Mesodermal cell (in vitro differentiated cells): ENCODE measurements around the gene TPD52L1.

Source experiments
- H3K27ac ChIP-seq: 2 replicates; pipeline ENCODE4 v1.7.0; 2013; ENCODE audit warnings: mild to moderate bottlenecking, low read depth, low read length, moderate library complexity; ENCODE audit not compliant: severe bottlenecking
- H3K36me3 ChIP-seq: 2 replicates; pipeline ENCODE4 v1.7.1; 2013; ENCODE audit warnings: mild to moderate bottlenecking, low read length, moderate library complexity; ENCODE audit not compliant: control insufficient read depth, insufficient read depth
- H3K4me1 ChIP-seq: one replicate; pipeline ENCODE4 v1.7.1; 2013; ENCODE audit warnings: mild to moderate bottlenecking, low read length; ENCODE audit not compliant: insufficient read depth, control insufficient read depth, poor library complexity, severe bottlenecking
- H3K4me3 ChIP-seq: 2 replicates; pipeline ENCODE4 v1.7.0; 2013; ENCODE audit warnings: low read length, control low read depth, mild to moderate bottlenecking; ENCODE audit not compliant: insufficient read depth, poor library complexity, severe bottlenecking; ENCODE audit errors: extremely low read depth
- H3K9me3 ChIP-seq: 2 replicates; pipeline ENCODE4 v1.7.1; 2013; ENCODE audit warnings: mild to moderate bottlenecking, low read length, moderate library complexity; ENCODE audit not compliant: control insufficient read depth
- WGBS, 2 experiments: methylation state at CpG; one replicate each; pipeline ENCODE4 v1.1.5; 2013; ENCODE audit warnings: missing lambda C conversion rate in 2 of 2; ENCODE audit not compliant: insufficient coverage in 2 of 2; 5-methylcytosine and 5-hydroxymethylcytosine counted together

The TPD52L1 gene

GRCh38 chr6:125193208-125193607, 39.6 kb downstream of the TPD52L1 start:
- H3K27ac ChIP-seq = no peak overlapping the region
- no peaks in the 10 kb centered on the region for H3K36me3 ChIP-seq
- WGBS, 2 experiments = 100% methylated on average over 1 of the region's 2 CpGs; no CpG with 5 or more reads in 1 of the 2 experiments
- H3K4me3 ChIP-seq = no peak overlapping the region
- H3K4me1 ChIP-seq = peaks cover 4% of the 10 kb centered on the region
- H3K9me3 ChIP-seq = no peaks in the 10 kb centered on the region

- no peak overlapping the region for H3K4me3 ChIP-seq
- H3K9me3 ChIP-seq = no peaks in the 10 kb centered on the region
- no peaks in the 10 kb centered on the region for H3K4me1 ChIP-seq
- no peaks in the 10 kb centered on the region for H3K36me3 ChIP-seq
- no peak overlapping the region for H3K27ac ChIP-seq
Observed at GRCh38 chr6:125194941-125195340, 41.4 kb downstream of the TPD52L1 start.

- no peak overlapping the region for H3K4me3 ChIP-seq
- H3K4me1 ChIP-seq = no peaks in the 10 kb centered on the region
- WGBS, 2 experiments = 86% methylated on average over 3 of the region's 3 CpGs
- H3K9me3 ChIP-seq = no peaks in the 10 kb centered on the region
- no peak overlapping the region for H3K27ac ChIP-seq
- H3K36me3 ChIP-seq = no peaks in the 10 kb centered on the region
Observed at GRCh38 chr6:125195526-125195925, 42.0 kb downstream of the TPD52L1 start.

- H3K4me3 ChIP-seq = no peak overlapping the region
- no peaks in the 10 kb centered on the region for H3K4me1 ChIP-seq
- WGBS, 2 experiments = 89 to 100% methylated on average over 1 of the region's 3 CpGs
- H3K9me3 ChIP-seq = no peaks in the 10 kb centered on the region
- H3K27ac ChIP-seq = no peak overlapping the region
- H3K36me3 ChIP-seq = no peaks in the 10 kb centered on the region
Observed at GRCh38 chr6:125196613-125197012, 43.0 kb downstream of the TPD52L1 start.

- 86 to 91% methylated on average over 3 of the region's 3 CpGs for WGBS, 2 experiments
- Histone ChIP-seq H3K27ac (no peak overlapping the region), H3K4me1 (peaks cover 4% of the 10 kb centered on the region), H3K36me3 (no peaks in the 10 kb centered on the region), H3K4me3 (no peak overlapping the region), H3K9me3 (no peaks in the 10 kb centered on the region)
Observed at GRCh38 chr6:125197795-125198269, 44.3 kb downstream of the TPD52L1 start.

- 81 to 97% methylated on average over 4 of the region's 6 CpGs for WGBS, 2 experiments
- Histone ChIP-seq H3K4me1 (peaks cover 4% of the 10 kb centered on the region), H3K27ac (no peak overlapping the region), H3K9me3 (no peaks in the 10 kb centered on the region), H3K36me3 (no peaks in the 10 kb centered on the region), H3K4me3 (no peak overlapping the region)
Observed at GRCh38 chr6:125198398-125198937, 44.9 kb downstream of the TPD52L1 start.

- H3K4me3 ChIP-seq = no peak overlapping the region
- no CpG with 5 or more reads among the region's 3 CpGs for WGBS, 2 experiments
- H3K36me3 ChIP-seq = no peaks in the 10 kb centered on the region
- peaks cover 4% of the 10 kb centered on the region for H3K4me1 ChIP-seq
- H3K27ac ChIP-seq = no peak overlapping the region
- no peaks in the 10 kb centered on the region for H3K9me3 ChIP-seq
Observed at GRCh38 chr6:125200941-125201340, 47.4 kb downstream of the TPD52L1 start.

GRCh38 chr6:125201961-125202729, 48.6 kb downstream of the TPD52L1 start:
- H3K9me3 ChIP-seq = no peaks in the 10 kb centered on the region
- 80 to 87% methylated on average over 3 to 7 of the region's 7 CpGs for WGBS, 2 experiments
- H3K27ac ChIP-seq = no peak overlapping the region
- no peaks in the 10 kb centered on the region for H3K36me3 ChIP-seq
- peaks cover 4% of the 10 kb centered on the region for H3K4me1 ChIP-seq
- no peak overlapping the region for H3K4me3 ChIP-seq

GRCh38 chr6:125203395-125203794, 49.8 kb downstream of the TPD52L1 start:
- no peak overlapping the region for H3K4me3 ChIP-seq
- no peaks in the 10 kb centered on the region for H3K9me3 ChIP-seq
- H3K4me1 ChIP-seq = peaks cover 4% of the 10 kb centered on the region
- H3K36me3 ChIP-seq = no peaks in the 10 kb centered on the region
- no peak overlapping the region for H3K27ac ChIP-seq

GRCh38 chr6:125205931-125206330, 52.4 kb downstream of the TPD52L1 start:
- no peak overlapping the region for H3K4me3 ChIP-seq
- no CpG with 5 or more reads among the region's 2 CpGs for WGBS, 2 experiments

GRCh38 chr6:125206389-125206788, 52.8 kb downstream of the TPD52L1 start:
- Histone ChIP-seq H3K27ac (no peak overlapping the region), H3K9me3 (no peaks in the 10 kb centered on the region), H3K36me3 (no peaks in the 10 kb centered on the region), H3K4me1 (peaks cover 4% of the 10 kb centered on the region), H3K4me3 (no peak overlapping the region)
- 100% methylated on average over 1 of the region's 1 CpG; no CpG with 5 or more reads in 1 of the 2 experiments for WGBS, 2 experiments

More at GRCh38 chr6:125205931-125206330, 52.4 kb downstream of the TPD52L1 start:
- no peaks in the 10 kb centered on the region for H3K9me3 ChIP-seq
- no peak overlapping the region for H3K27ac ChIP-seq
- no peaks in the 10 kb centered on the region for H3K36me3 ChIP-seq
- H3K4me1 ChIP-seq = peaks cover 4% of the 10 kb centered on the region
